DOHH2 (cell line): ENCODE results near the gene RALGAPA2.

Experiments used
- H3F3A ChIP-seq: fragments of 200-600 bp; sonication (generic), shearing (Covaris generic); 2 replicates; pipeline ENCODE4 v1.6.0; 2016; ENCODE audit warnings: antibody characterized with exemption, mild to moderate bottlenecking; ENCODE audit not compliant: control insufficient read depth, insufficient read depth
- H3K27ac ChIP-seq: fragments of 200-600 bp; sonication (generic); 2 replicates; pipeline ENCODE4 v1.5.1; 2014; ENCODE audit warnings: low read depth, mild to moderate bottlenecking, low read length, moderate library complexity
- H3K27me3 ChIP-seq: fragments of 200-600 bp; sonication (generic); 2 replicates; pipeline ENCODE4 v1.6.1; 2014; ENCODE audit warnings: mild to moderate bottlenecking, low read length, mixed read lengths; ENCODE audit not compliant: control insufficient read depth
- H3K36me3 ChIP-seq: fragments of 200-600 bp; sonication (generic); 2 replicates; pipeline ENCODE4 v1.6.1; 2014; ENCODE audit warnings: mild to moderate bottlenecking, low read length, moderate library complexity, mixed read lengths; ENCODE audit not compliant: control insufficient read depth
- H3K4me1 ChIP-seq: fragments of 200-600 bp; sonication (generic); 2 replicates; pipeline ENCODE4 v1.6.1; 2014; ENCODE audit warnings: mild to moderate bottlenecking, low read length, mixed read lengths; ENCODE audit not compliant: control insufficient read depth
- H3K4me2 ChIP-seq: fragments of 200-600 bp; sonication (generic); 2 replicates; pipeline ENCODE4 v1.6.0; 2014; ENCODE audit warnings: mild to moderate bottlenecking, low read length, moderate library complexity
- H3K4me3 ChIP-seq: fragments of 200-600 bp; sonication (generic); 2 replicates; pipeline ENCODE4 v1.5.1; 2014; ENCODE audit warnings: mild to moderate bottlenecking, low read length, mixed read lengths
- H3K79me2 ChIP-seq: fragments of 200-600 bp; sonication (generic); 2 replicates; pipeline ENCODE4 v1.6.1; 2014; ENCODE audit warnings: mild to moderate bottlenecking, low read length, mixed read lengths; ENCODE audit not compliant: control insufficient read depth
- H3K9me2 ChIP-seq: fragments of 200-600 bp; sonication (generic); replicated peaks from 2 replicates; pipeline ENCODE4 v1.6.1; 2014; ENCODE audit warnings: mild to moderate bottlenecking, low read length, mixed read lengths; ENCODE audit not compliant: control insufficient read depth
- H3K9me3 ChIP-seq: fragments of 200-600 bp; sonication (generic); 2 replicates; pipeline ENCODE4 v1.6.1; 2014; ENCODE audit warnings: antibody characterized with exemption, low read length, mixed read lengths; ENCODE audit not compliant: control insufficient read depth, insufficient read depth
- H4K20me1 ChIP-seq: fragments of 200-600 bp; sonication (generic); 2 replicates; pipeline ENCODE4 v1.6.0; 2014; ENCODE audit warnings: low read depth, mild to moderate bottlenecking, antibody characterized with exemption, low read length, moderate library complexity; ENCODE audit not compliant: control insufficient read depth, insufficient read depth
- EZH2phosphoT487 ChIP-seq: fragments of 200-600 bp; sonication (generic); IDR thresholded peaks from 2 replicates; pipeline ENCODE4 v1.6.1; 2017; ENCODE audit warnings: borderline replicate concordance, mild to moderate bottlenecking, antibody characterized with exemption, low read length, moderate library complexity, mixed read lengths
- TF ChIP-seq, protein P1 (sequence below): fragments of 200-600 bp; sonication (generic); IDR thresholded peaks from one replicate; pipeline ENCODE4 v1.5.1; 2014; ENCODE audit warnings: antibody characterized with exemption, mild to moderate bottlenecking, low read depth, low read length; ENCODE audit not compliant: poor library complexity, severe bottlenecking

RALGAPA2 gene

DNA sequence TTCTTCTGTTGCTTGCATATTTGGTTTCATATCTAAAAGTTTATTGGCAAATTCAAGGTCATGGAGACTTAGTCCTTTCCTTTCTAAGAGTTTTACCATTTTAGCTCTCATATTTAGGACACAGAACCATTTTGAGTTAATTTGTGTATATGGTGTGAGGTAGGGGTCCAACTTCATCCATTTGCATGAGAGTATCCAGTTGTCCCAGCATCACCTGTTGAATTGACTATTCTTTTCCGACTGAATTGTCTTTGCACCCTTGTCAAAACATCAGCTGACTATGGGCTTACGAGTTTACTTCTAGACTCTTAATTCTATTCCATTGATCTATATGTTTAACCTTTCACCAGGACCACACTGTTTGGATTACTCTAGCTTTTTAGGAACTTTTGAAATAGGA is 157.5 kb downstream of the RALGAPA2 start:
- Histone ChIP-seq H3K79me2 (no peaks in the 10 kb centered on the region), H4K20me1 (no peaks in the 10 kb centered on the region), H3K9me3 (no peaks in the 10 kb centered on the region), H3K9me2 (no peaks in the 10 kb centered on the region), H3K36me3 (no peaks in the 10 kb centered on the region), H3K27me3 (no peaks in the 10 kb centered on the region), H3K4me1 (no peaks in the 10 kb centered on the region), H3F3A (no peaks in the 10 kb centered on the region), H3K4me3 (no peak overlapping the region), H3K27ac (no peak overlapping the region), H3K4me2 (no peak overlapping the region)
- TF ChIP-seq, protein P1, sequence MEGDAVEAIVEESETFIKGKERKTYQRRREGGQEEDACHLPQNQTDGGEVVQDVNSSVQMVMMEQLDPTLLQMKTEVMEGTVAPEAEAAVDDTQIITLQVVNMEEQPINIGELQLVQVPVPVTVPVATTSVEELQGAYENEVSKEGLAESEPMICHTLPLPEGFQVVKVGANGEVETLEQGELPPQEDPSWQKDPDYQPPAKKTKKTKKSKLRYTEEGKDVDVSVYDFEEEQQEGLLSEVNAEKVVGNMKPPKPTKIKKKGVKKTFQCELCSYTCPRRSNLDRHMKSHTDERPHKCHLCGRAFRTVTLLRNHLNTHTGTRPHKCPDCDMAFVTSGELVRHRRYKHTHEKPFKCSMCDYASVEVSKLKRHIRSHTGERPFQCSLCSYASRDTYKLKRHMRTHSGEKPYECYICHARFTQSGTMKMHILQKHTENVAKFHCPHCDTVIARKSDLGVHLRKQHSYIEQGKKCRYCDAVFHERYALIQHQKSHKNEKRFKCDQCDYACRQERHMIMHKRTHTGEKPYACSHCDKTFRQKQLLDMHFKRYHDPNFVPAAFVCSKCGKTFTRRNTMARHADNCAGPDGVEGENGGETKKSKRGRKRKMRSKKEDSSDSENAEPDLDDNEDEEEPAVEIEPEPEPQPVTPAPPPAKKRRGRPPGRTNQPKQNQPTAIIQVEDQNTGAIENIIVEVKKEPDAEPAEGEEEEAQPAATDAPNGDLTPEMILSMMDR = no peak
- no peak for TF ChIP-seq EZH2phosphoT487

DNA sequence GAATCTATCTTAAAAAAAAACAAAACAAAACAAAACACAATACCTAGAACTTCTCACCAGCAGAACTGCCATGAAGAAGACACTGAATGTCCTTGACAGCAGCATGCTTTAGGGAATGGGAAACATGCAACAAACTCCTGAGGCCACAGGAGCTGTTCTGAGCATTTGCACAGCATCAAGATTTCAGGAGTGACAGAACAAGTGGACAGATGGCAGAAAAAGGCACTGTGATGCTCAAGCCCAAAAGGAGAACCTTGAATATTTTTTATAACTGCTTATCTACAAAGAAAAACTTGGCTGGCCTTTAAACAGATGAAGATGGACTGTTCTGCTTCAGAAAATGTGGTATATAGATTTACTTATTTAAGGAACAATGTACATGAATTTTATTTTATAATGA is 158.9 kb downstream of the RALGAPA2 start:
- Histone ChIP-seq H3K36me3 (no peaks in the 10 kb centered on the region), H3K27ac (no peak overlapping the region), H3K27me3 (no peaks in the 10 kb centered on the region), H3K9me3 (no peaks in the 10 kb centered on the region), H3F3A (no peaks in the 10 kb centered on the region), H3K9me2 (no peaks in the 10 kb centered on the region), H4K20me1 (0 out of 2 replicates have a peak, but pooled peaks cover 2% of the 10 kb centered on the region), H3K4me2 (no peak overlapping the region), H3K4me1 (no peaks in the 10 kb centered on the region), H3K4me3 (no peak overlapping the region), H3K79me2 (no peaks in the 10 kb centered on the region)
- no peak for TF ChIP-seq EZH2phosphoT487
- TF ChIP-seq, protein P1 = no peak

DNA sequence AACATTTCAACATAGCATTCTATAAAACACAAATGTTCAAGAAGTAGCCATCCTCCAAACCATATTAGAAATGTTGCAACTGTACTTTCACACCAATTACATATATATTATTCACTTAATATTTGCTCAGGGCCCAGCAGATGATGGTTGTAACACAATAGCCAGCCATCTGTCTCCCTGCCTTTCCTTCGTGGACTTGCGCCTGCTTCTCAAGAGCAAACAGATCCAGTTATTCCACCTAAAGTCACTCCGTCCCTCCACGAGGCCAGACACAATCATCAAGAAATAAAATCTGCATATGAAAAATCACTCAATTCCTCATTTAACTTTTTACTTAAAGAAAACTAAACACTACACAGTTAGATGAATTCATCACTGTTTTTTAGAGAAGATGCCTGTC is 160.4 kb downstream of the RALGAPA2 start:
- no peaks in the 10 kb centered on the region for H3K27me3 ChIP-seq
- H3K27ac ChIP-seq = no peak overlapping the region
- H3K4me1 ChIP-seq = peaks cover 10% of the 10 kb centered on the region

More for the DNA sequence above, 160.4 kb downstream of the RALGAPA2 start:
- no peaks in the 10 kb centered on the region for H3K9me3 ChIP-seq
- H3K4me2 ChIP-seq = no peak overlapping the region
- no peaks in the 10 kb centered on the region for H3K79me2 ChIP-seq
- no peak for TF ChIP-seq EZH2phosphoT487
- TF ChIP-seq, protein P1 = no peak
- H3K4me3 ChIP-seq = no peak overlapping the region
- no peaks in the 10 kb centered on the region for H3K9me2 ChIP-seq
- no peaks in the 10 kb centered on the region for H3K36me3 ChIP-seq
- 0 out of 2 replicates have a peak, but pooled peaks cover 2% of the 10 kb centered on the region for H4K20me1 ChIP-seq
- no peaks in the 10 kb centered on the region for H3F3A ChIP-seq
